ENCODE measurements around the gene SF3B2. TPM values are rescaled to one million over a fixed set of nuclear protein-coding genes. Genes with fewer than 3 reads are reported as not detected.
A peak's percentile ranks its signal among the peaks of the same experiment; 100 is the strongest.
"Not testable (repeated sequence)": the region's sequence is repeated elsewhere in the genome, so short reads cannot be mapped to it uniquely, and the experiment has no call there.

Gene SF3B2
- polyA plus RNA-seq, 3 donors, result 32.1 to 107 (median 52.6) TPM

DNA sequence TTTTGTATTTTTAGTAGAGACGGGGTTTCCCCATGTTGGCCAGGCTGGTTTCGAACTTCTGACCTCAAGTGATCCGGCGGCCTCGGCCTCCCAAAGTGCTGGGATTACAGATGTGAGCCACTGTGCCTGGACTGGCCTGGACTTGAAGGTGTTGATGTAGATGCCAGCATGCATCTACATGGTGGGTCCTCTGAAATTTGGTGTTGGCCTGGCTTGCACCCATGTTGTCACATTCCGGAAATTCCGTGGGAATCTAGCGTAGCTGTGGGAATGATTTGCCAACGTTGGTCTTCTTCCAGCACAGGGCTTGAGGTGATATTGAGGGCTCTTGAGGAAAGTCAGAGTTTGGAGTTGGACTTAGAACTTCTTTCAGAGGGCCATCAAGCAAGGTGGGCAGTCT lies 24.4 kb downstream of the SF3B2 start:
- no peak overlapping the region for H3K4me2 ChIP-seq (replicated peaks; ENCODE audit: extremely low read depth, low read length, poor library complexity, severe bottlenecking)
- H3K27ac Mint-ChIP-seq, result no peak overlapping the region
- peaks cover 0 to 3% (median 1%) of the 10 kb centered on the region in 3 donors for H3K27me3 Mint-ChIP-seq (ENCODE audit: low read depth in 3 of 3)
- peaks cover 4 to 41% of the 10 kb centered on the region in 2 donors for H3K36me3 ChIP-seq (replicated peaks in 1 of 2; ENCODE audit: control insufficient read depth in 1 of 2, insufficient read depth in 2 of 2, low read length in 2 of 2)
- intact Hi-C loops (cut with micrococcal nuclease), result no loop called here
- no peak overlapping the region for H3K4me3 ChIP-seq (replicated peaks in 1 of 3; ENCODE audit: low read depth in 2 of 3, low read length in 3 of 3)
- H4K20me1 ChIP-seq (ENCODE audit: insufficient read depth, low read length), result peaks cover 13% of the 10 kb centered on the region
- H3K4me1 ChIP-seq (ENCODE audit: control insufficient read depth in 1 of 2, insufficient read depth in 2 of 2, low read length in 2 of 2), result peaks cover 19 to 37% of the 10 kb centered on the region in 2 donors
- DNase-seq, result no peak
- WGBS (ENCODE audit: insufficient coverage), result 96% methylated on average over 9 of the region's 9 CpGs
- H3K27ac ChIP-seq (ENCODE audit: low read depth in 1 of 2, low read length in 2 of 2), result no peak overlapping the region
- H3K9me3 Mint-ChIP-seq, result peaks cover 0 to 2% (median 0%) of the 10 kb centered on the region in 7 donors
- H3K9ac ChIP-seq (ENCODE audit: insufficient read depth, low read length, poor library complexity, severe bottlenecking), result no peak overlapping the region
- TF ChIP-seq, protein P1, sequence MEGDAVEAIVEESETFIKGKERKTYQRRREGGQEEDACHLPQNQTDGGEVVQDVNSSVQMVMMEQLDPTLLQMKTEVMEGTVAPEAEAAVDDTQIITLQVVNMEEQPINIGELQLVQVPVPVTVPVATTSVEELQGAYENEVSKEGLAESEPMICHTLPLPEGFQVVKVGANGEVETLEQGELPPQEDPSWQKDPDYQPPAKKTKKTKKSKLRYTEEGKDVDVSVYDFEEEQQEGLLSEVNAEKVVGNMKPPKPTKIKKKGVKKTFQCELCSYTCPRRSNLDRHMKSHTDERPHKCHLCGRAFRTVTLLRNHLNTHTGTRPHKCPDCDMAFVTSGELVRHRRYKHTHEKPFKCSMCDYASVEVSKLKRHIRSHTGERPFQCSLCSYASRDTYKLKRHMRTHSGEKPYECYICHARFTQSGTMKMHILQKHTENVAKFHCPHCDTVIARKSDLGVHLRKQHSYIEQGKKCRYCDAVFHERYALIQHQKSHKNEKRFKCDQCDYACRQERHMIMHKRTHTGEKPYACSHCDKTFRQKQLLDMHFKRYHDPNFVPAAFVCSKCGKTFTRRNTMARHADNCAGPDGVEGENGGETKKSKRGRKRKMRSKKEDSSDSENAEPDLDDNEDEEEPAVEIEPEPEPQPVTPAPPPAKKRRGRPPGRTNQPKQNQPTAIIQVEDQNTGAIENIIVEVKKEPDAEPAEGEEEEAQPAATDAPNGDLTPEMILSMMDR (IDR thresholded peaks at IDR 0.05), result no peak
- no peaks in the 10 kb centered on the region for H3K27me3 ChIP-seq (ENCODE audit: control insufficient read depth in 2 of 2, insufficient read depth in 2 of 2, low read length in 2 of 2)
- peaks cover 75% of the 10 kb centered on the region for H3K79me2 ChIP-seq (ENCODE audit: insufficient read depth, low read length)
- H3K4me1 Mint-ChIP-seq, result peaks cover 49% of the 10 kb centered on the region
- H3K4me3 Mint-ChIP-seq, result no peak overlapping the region
- H2AFZ ChIP-seq (ENCODE audit: insufficient read depth, low read depth, low read length, poor library complexity, severe bottlenecking), result no peak overlapping the region
- H3K9me3 ChIP-seq (replicated peaks in 1 of 2; ENCODE audit: control insufficient read depth in 1 of 2, insufficient read depth in 1 of 2, low read length in 2 of 2), result no peaks in the 10 kb centered on the region
- H3K36me3 Mint-ChIP-seq, result peaks cover 40 to 53% of the 10 kb centered on the region in 2 donors

DNA sequence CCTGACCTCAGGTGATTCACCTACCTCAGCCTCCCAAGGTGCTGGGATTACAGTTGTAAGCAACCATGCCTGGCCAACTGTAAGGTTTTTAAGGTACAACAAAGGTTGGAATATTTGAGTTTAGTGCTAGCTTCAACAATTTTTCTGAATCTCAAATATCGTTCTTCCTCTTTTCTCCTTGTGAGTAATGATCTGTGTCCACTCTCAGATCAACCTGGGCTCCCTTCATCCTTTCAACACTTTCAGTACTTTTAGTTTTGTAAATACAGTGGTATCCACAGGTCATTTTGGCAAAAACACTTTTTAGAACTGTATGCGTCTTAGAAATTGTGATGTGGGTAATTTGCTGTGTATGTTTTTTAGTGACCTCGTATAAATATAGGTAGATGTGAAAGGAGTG lies 25.8 kb downstream of the SF3B2 start:
- Histone ChIP-seq H3K27me3 (ENCODE audit: control insufficient read depth in 2 of 2, insufficient read depth in 2 of 2, low read length in 2 of 2) (no peaks in the 10 kb centered on the region), H3K36me3 (replicated peaks in 1 of 2; ENCODE audit: control insufficient read depth in 1 of 2, insufficient read depth in 2 of 2, low read length in 2 of 2) (peaks cover 4 to 36% of the 10 kb centered on the region in 2 donors), H3K27ac (ENCODE audit: low read depth in 1 of 2, low read length in 2 of 2) (no peak overlapping the region), H3K4me1 (ENCODE audit: control insufficient read depth in 1 of 2, insufficient read depth in 2 of 2, low read length in 2 of 2) (peaks cover 23 to 40% of the 10 kb centered on the region in 2 donors), H3K9me3 (replicated peaks in 1 of 2; ENCODE audit: control insufficient read depth in 1 of 2, insufficient read depth in 1 of 2, low read length in 2 of 2) (no peaks in the 10 kb centered on the region), H3K9ac (ENCODE audit: insufficient read depth, low read length, poor library complexity, severe bottlenecking) (no peak overlapping the region), H3K4me2 (replicated peaks; ENCODE audit: extremely low read depth, low read length, poor library complexity, severe bottlenecking) (no peak overlapping the region), H4K20me1 (ENCODE audit: insufficient read depth, low read length) (peaks cover 3% of the 10 kb centered on the region), H3K79me2 (ENCODE audit: insufficient read depth, low read length) (peaks cover 74% of the 10 kb centered on the region), H2AFZ (ENCODE audit: insufficient read depth, low read depth, low read length, poor library complexity, severe bottlenecking) (no peak overlapping the region), H3K4me3 (replicated peaks in 1 of 3; ENCODE audit: low read depth in 2 of 3, low read length in 3 of 3) (no peak overlapping the region)
- TF ChIP-seq, protein P1 (IDR thresholded peaks at IDR 0.05), result no peak
- peaks cover 33 to 49% of the 10 kb centered on the region in 2 donors for H3K36me3 Mint-ChIP-seq
- H3K27me3 Mint-ChIP-seq (ENCODE audit: low read depth in 3 of 3), result peaks cover 0 to 3% (median 1%) of the 10 kb centered on the region in 3 donors
- intact Hi-C loops (cut with micrococcal nuclease), result no loop called here
- no CpG with 5 or more reads among the region's 3 CpGs for WGBS (ENCODE audit: insufficient coverage)
- H3K4me1 Mint-ChIP-seq, result peaks cover 45% of the 10 kb centered on the region
- no peak overlapping the region for H3K4me3 Mint-ChIP-seq
- DNase-seq, result no peak
- peaks cover 0 to 2% (median 0%) of the 10 kb centered on the region in 7 donors for H3K9me3 Mint-ChIP-seq
- H3K27ac Mint-ChIP-seq, result peak overlapping the region in 1 of 7 donors; percentile 36

DNA sequence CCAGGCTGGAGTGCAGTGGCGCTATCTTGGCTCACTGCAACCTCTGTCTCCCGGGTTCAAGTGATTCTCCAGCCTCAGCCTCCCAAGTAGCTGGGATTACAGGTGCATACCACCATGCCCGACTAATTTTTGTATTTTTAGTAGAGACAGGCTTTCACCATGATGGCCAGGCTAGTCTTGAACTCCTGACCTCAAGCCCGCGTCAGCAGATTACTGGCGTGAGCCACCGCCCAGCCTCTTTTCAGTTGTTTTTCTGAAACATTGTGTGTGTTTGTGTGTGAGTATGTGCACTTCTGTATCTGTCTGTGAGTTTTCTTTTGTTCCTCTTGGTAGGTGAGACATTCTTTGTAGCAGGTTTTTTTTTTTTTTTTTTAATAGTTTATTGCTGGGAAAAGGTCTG lies 26.8 kb downstream of the SF3B2 start:
- H3K27me3 ChIP-seq (ENCODE audit: control insufficient read depth in 2 of 2, insufficient read depth in 2 of 2, low read length in 2 of 2); H3K4me2 ChIP-seq (replicated peaks; ENCODE audit: extremely low read depth, low read length, poor library complexity, severe bottlenecking); H2AFZ ChIP-seq (ENCODE audit: insufficient read depth, low read depth, low read length, poor library complexity, severe bottlenecking); H4K20me1 ChIP-seq (ENCODE audit: insufficient read depth, low read length); H3K27ac ChIP-seq (ENCODE audit: low read depth in 1 of 2, low read length in 2 of 2); H3K9me3 Mint-ChIP-seq; H3K9ac ChIP-seq (ENCODE audit: insufficient read depth, low read length, poor library complexity, severe bottlenecking); DNase-seq; H3K4me3 Mint-ChIP-seq; H3K27me3 Mint-ChIP-seq (ENCODE audit: low read depth in 3 of 3); H3K9me3 ChIP-seq (replicated peaks in 1 of 2; ENCODE audit: control insufficient read depth in 1 of 2, insufficient read depth in 1 of 2, low read length in 2 of 2); intact Hi-C loops (cut with micrococcal nuclease); H3K4me3 ChIP-seq (replicated peaks in 1 of 3; ENCODE audit: low read depth in 2 of 3, low read length in 3 of 3): not testable (repeated sequence)
- Mint-ChIP-seq H3K4me1 (peaks cover 52% of the 10 kb centered on the region), H3K36me3 (peaks cover 28 to 43% of the 10 kb centered on the region in 2 donors), H3K27ac (peak overlapping the region in 4 of 7 donors; percentile 37 to 76 (median 52))
- peaks cover 81% of the 10 kb centered on the region for H3K79me2 ChIP-seq (ENCODE audit: insufficient read depth, low read length)
- 86% methylated on average over 4 of the region's 7 CpGs for WGBS (ENCODE audit: insufficient coverage)
- peaks cover 23 to 45% of the 10 kb centered on the region in 2 donors for H3K4me1 ChIP-seq (ENCODE audit: control insufficient read depth in 1 of 2, insufficient read depth in 2 of 2, low read length in 2 of 2)
- H3K36me3 ChIP-seq (replicated peaks in 1 of 2; ENCODE audit: control insufficient read depth in 1 of 2, insufficient read depth in 2 of 2, low read length in 2 of 2), result peaks cover 3 to 26% of the 10 kb centered on the region in 2 donors

Data from CD14-positive monocyte (primary cell).